Cortex of kidney (tissue), 1 donor: ENCODE measurements around the gene MICAL2.

Experiments
- DNase-seq: peaks from one replicate; lab custom pipeline; 2025; lab: John Stamatoyannopoulos, UW

MICAL2 gene

GRCh38 chr11:12077535-12078280 lies 32.7 kb upstream of the MICAL2 start:
- no peak for DNase-seq

DNA sequence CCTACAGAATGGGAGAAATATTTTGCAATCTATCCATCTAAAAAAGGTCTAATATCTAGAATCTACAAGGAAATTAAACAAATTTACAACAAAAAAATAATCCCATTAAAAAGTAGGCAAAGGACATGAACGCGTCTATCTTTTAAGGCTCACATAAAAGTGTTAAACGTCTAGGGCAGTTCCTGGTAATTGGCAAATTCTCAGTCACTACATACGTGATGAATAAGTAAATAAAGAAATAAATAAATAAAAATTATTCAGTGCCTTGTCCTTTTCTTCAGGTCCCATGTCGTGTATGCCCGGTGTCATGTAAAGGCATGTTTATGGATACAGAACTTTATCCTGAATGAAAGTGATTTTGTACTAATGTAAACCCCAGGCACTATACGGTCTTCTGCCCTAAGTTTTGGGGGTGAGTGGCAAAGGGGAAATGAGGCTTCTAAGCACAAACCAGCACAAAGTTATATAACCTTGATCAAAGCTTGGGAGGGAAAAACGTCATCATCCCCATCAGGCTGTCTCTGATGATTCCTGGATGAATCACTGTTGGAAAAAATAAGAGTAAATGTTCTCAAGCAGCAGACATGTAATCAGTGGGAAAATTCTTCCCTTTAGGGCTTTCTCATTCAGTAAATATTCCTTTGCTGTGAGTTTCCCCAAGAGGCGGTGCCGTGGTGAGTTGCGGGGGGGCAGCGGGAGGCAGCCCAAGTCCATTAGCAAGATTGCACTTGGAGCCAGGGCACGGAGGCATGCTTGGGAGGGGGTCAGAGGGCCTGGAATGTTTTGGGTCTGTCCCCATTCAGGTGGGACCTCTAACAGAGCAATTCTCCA lies 30.4 kb upstream of the MICAL2 start:
- no peak for DNase-seq

GRCh38 chr11:12083380-12083779 lies 27.0 kb upstream of the MICAL2 start:
- DNase-seq: no peak

GRCh38 chr11:12084256-12084655 lies 26.1 kb upstream of the MICAL2 start:
- DNase-seq: no peak

DNA sequence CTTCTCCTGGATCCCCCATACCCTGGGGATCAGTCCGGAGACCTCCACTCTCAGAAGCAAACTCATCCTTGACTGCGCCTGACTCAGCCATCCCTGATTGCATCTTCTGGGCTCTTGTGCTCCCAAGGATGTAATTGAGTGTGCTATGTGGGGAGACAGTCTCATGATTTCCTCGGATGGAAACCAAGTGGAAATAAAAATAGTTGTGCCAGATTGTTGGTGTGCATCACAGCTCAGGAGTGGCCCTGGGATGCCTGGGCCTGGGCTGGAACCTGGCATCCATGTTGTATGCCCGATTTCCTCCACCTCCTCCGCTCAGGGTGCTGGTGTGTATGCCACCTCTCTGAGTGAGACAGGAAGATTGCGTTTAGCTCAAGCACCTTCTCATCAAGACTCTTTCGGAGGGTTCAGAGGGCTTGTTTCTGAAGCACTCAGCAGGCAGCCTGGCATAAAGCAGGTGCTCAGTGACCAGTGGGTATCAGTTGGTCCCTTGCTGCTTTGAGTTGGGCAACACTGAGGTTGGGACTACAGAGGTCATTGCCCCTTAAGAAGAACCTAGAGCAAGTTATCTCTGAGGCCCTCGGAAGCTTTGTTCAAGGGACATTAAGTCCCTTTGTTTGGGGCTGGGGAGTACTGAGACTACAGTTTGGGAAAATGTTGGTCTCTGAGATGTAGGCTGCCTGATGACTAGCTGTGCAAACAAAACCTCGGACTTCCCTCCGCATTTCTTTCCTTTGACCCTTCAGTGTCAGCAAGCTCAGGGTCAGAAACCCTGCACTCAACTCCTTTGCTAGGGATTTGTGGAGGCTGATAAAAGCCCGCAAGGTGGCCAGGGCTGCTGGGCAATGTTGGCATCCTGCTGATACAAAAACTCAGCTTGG lies 24.8 kb upstream of the MICAL2 start:
- DNase-seq: no peak

- no peak for DNase-seq
These were observed 23.9 kb upstream of the MICAL2 start for GRCh38 chr11:12086271-12087074.

DNA sequence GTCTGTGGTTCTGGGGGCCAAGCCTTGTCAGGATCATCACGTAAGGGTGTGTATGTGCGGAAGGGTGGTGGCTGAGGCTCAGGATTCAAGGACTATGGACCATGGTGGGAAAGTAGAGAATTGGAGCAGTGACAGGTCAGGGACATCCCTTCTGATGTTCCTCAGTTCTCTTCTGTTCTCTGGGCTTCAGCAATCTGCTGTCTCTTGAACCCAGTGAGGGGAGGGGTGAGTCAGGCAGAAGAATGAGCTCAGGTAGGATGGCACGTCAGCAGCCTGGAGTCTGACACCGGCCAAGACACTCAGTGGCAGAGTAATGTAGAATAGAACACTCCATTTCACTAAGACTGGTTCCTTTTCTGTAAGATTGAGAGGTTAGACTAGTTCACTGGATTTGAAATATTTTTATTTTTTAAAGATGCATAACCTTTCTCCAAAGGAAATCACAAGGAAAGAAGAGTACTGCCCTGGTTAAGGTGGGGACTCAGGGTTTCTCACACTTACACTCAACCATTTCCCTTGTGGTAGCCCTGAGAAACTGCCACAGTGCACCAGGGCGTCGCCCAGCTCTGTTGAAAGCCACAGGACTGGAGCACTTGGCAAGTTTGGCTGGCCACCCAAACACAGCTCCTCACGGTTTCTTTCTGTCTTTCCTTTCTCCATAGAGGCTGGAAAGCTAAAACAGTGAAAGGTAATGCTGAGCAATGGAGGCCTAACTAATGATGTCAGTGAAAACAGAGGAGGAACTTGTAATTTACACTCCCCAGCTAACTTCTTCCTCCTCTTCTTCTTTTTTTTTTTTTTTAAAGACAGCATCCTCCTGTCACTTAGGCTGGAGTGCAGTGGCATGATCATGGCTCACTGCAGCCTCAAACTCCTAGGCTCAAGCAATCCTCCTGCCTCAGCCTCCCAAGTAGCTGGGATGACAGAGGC lies 23.1 kb upstream of the MICAL2 start:
- no peak for DNase-seq

- DNase-seq: no peak
These were observed 22.3 kb upstream of the MICAL2 start for GRCh38 chr11:12088047-12088481.

GRCh38 chr11:12088531-12088930 lies 21.9 kb upstream of the MICAL2 start:
- DNase-seq: no peak

GRCh38 chr11:12089041-12089440 lies 21.3 kb upstream of the MICAL2 start:
- DNase-seq: no peak

DNA sequence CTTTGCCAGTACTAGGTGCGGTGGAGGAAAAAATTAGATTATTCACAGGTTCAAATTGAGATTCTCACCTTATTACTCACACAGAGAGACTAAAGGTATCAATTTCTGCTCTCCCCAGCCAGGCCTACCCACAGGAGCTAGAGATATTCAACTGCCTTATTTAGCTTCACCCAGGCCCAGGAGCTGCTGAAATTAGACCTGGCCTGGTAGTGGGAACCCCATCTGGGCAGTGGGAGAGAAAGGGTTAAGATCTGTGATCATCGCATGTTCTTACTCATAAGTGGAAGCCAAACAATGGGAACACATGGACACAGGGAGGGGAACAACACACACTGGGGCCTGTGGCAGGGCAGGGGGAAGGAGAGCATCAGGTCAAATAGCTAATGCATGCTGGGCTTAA lies 20.9 kb upstream of the MICAL2 start:
- no peak for DNase-seq

DNA sequence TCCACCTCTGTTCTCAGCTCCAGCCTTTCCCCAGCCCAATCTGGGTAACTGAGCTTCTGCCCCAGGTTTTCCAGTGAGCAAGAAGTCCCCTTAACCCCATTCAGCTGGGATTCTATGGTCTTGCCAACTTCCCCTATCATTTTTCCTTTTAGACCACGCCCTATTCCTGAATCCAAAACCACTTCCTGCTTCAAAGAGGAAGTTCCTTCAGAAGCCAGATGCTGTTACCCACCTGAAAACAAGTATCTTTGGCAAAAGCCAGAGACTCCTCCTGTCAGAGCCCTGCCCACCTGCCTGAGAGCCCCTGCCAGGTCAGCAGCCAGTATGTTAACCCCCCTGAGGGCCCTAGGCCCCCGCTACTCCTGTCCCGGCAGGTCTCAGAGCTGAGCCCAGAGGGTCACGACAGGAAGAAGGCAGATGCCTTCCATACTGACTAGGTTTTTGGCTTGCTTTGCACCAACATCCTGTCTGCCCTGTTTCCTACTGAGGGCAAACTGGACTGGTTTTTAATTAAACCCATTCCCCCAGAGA lies 20.3 kb upstream of the MICAL2 start:
- no peak for DNase-seq

- no peak for DNase-seq
These were observed 19.6 kb upstream of the MICAL2 start for GRCh38 chr11:12090761-12091258.

DNA sequence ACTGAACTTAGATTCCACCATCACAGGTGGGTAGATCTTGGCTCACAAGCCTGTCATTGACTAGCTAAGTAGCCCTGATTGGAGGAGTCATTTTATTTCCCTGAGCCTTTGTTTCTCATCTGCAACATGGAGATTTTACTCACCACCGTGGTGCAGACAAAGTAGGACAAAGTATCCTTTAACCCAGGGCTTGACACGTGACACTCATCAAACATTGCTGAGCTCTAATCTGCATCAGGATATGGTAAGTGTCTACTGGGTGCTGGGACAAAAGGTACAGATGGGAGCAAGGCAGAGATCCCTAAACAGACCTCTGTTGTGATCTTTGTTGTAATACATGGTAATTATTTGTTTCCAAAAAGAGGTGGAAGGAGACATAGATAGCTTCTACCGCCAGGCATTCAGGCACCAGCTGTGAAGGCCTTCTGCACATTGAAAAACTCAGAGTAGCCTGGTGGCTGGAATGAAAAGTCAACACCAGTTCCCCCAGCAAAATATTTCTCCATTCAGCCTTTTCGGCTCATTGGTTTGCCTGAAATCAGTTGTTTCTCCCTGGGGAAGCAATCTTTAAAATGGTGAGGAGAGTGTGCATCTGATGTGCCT lies 18.3 kb upstream of the MICAL2 start:
- DNase-seq: no peak

- no peak for DNase-seq
These were observed 17.7 kb upstream of the MICAL2 start for GRCh38 chr11:12092714-12093113.

DNA sequence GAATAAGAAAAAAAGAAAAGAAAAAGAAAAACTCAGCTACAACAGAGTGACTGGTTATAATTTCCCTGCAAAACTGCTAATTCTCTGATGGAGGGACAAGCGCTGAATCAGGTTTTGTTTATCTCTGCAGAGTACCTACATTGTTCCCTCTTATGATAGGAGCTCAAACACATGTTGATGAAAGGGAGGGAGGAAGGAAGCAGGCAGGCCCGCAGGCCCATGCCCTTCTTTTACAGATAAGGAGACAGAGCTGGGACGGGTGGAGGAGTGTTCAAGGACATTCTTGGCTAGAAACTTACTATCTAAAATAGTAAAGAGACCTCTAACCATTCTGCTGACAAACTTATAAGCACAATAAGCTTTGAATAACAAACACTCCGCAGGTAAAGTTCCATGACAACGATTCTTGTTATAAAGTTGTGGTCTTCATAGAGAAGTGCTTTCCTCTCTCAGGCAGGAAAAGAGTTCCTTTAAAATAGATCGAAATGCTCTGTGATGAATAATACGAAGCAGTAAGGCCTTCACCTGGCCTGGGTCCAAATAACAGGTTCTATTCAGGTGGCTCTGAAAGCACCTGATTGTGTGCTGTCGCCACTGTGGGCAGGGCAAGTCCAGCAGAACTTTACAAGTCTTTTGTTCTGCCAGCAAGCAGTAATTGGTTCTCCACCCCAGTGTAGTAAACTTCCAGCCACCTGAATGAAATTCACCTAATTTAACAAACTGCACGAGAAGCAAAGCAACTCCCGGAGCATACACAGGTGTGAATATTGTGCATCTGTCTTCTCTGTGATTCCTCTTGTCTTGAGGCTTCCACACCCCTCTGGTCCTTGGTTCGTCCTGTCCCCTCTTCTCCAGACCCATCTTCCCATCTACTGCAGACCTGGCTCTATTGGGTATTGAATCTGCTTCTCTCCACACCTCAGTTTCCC lies 15.3 kb upstream of the MICAL2 start:
- DNase-seq: no peak

DNA sequence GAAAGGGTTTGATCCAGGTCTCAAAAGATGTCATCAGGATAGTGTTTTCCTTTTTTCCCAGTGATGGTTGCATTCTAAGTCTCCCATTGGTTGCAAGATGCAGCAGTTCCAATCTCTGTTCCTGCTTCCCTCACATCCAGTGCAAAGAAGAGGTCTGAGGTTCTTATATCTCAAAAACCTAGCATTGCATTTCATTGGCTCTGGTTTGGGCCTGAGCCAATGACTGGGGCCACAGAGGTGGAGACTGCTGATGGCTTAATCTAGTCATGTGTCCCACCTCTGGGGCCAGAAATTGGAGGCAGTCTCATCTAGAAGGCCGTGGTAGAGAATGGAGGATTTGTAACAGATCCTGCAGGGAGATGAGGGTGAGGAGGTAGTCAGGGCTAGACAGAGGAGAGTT lies 13.2 kb upstream of the MICAL2 start:
- no peak for DNase-seq

DNA sequence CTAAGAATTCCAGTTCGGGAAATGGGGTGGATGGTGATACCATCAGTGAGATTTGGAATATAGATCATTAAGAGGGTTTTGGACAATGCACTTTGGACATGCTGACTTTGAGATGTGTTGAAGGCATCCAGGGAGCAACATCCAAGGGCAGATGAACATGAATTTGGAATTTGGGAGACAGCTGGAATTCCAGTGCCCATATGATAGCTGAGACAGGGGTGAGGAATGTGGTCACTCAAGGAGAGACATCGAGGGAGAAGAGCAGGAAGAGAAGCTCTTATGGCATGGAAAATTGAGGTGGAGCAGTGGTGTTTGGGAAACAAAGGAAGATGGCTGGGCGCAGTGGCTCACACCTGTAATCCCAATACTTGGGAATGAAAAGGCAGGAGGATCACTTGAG lies 11.8 kb upstream of the MICAL2 start:
- no peak for DNase-seq
